ENCODE data around the gene SHCBP1L. TPM values are rescaled to one million over a fixed set of nuclear protein-coding genes. Genes with fewer than 3 reads are reported as not detected.

Gene SHCBP1L
- total RNA-seq, 4 donors from 2014 or later: 0.11 TPM; not detected in 3

GRCh38 chr1:182974506-182975191 is 21.7 kb upstream of the SHCBP1L start:
- no peak overlapping the region for H3K27ac ChIP-seq (replicated peaks in 1 of 4)
- no peak overlapping the region for H3K4me3 ChIP-seq
- no peak for DNase-seq (ENCODE audit: extremely low spot score)
- no peaks in the 10 kb centered on the region for H3K36me3 ChIP-seq
- intact Hi-C loops (cut with DNase I): no loop called here
- H3K4me1 ChIP-seq: no peaks in the 10 kb centered on the region
- no peaks in the 10 kb centered on the region for H3K9me3 ChIP-seq
- WGBS: 84% methylated on average over 2 of the region's 2 CpGs
- no peaks in the 10 kb centered on the region for H3K27me3 ChIP-seq
- TF ChIP-seq POLR2AphosphoS5 (IDR thresholded peaks at IDR 0.05) (no peak), POLR2A (IDR thresholded peaks at IDR 0.05; ENCODE audit: low read depth) (no peak), EP300 (IDR thresholded peaks at IDR 0.05) (no peak), CTCF (IDR thresholded peaks at IDR 0.05) (no peak)

GRCh38 chr1:182972829-182973228 is 19.9 kb upstream of the SHCBP1L start:
- 91% methylated on average over 6 of the region's 6 CpGs for WGBS
- DNase-seq (ENCODE audit: extremely low spot score): no peak
- no peaks in the 10 kb centered on the region for H3K9me3 ChIP-seq
- TF ChIP-seq EP300 (IDR thresholded peaks at IDR 0.05) (no peak), CTCF (IDR thresholded peaks at IDR 0.05) (no peak), POLR2AphosphoS5 (IDR thresholded peaks at IDR 0.05) (no peak), POLR2A (IDR thresholded peaks at IDR 0.05; ENCODE audit: low read depth) (no peak)
- no peaks in the 10 kb centered on the region for H3K27me3 ChIP-seq
- H3K4me3 ChIP-seq: no peak overlapping the region
- H3K36me3 ChIP-seq: no peaks in the 10 kb centered on the region
- no peaks in the 10 kb centered on the region for H3K4me1 ChIP-seq
- H3K27ac ChIP-seq (replicated peaks in 1 of 4): no peak overlapping the region
- intact Hi-C loops (cut with DNase I): no loop called here

DNA sequence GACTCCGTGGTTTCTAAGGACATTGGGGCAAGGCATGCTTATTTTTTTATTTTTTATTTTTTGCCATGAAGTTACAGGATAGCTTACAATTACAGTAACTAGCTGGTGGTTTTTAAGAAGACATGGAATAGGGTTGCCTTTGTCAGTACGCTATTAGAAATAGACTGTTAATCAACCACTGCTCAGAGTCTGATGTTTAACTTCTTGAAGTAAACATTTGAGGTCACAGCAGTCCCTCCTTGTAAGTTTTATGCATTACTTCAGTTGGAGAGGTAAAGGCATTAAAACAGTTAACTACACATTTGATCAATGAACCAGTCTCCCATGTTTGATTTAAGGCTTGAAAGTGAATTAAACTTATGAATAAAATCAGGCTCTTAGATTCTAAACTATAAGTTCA is 19.3 kb upstream of the SHCBP1L start:
- Histone ChIP-seq H3K27me3 (no peaks in the 10 kb centered on the region), H3K27ac (replicated peaks in 1 of 4) (no peak overlapping the region), H3K4me1 (no peaks in the 10 kb centered on the region), H3K9me3 (no peaks in the 10 kb centered on the region), H3K36me3 (no peaks in the 10 kb centered on the region), H3K4me3 (no peak overlapping the region)
- 84% methylated on average over 2 of the region's 2 CpGs for WGBS
- intact Hi-C loops (cut with DNase I): no loop called here
- no peak for TF ChIP-seq POLR2A (IDR thresholded peaks at IDR 0.05; ENCODE audit: low read depth)
- TF ChIP-seq POLR2AphosphoS5 (IDR thresholded peaks at IDR 0.05): no peak
- no peak for TF ChIP-seq EP300 (IDR thresholded peaks at IDR 0.05)
- TF ChIP-seq CTCF (IDR thresholded peaks at IDR 0.05): no peak
- no peak for DNase-seq (ENCODE audit: extremely low spot score)

GRCh38 chr1:182971219-182971618 is 18.3 kb upstream of the SHCBP1L start:
- Histone ChIP-seq H3K4me1 (no peaks in the 10 kb centered on the region), H3K4me3 (no peak overlapping the region), H3K27me3 (no peaks in the 10 kb centered on the region), H3K36me3 (no peaks in the 10 kb centered on the region), H3K27ac (replicated peaks in 1 of 4) (no peak overlapping the region), H3K9me3 (no peaks in the 10 kb centered on the region)
- intact Hi-C loops (cut with DNase I): no loop called here
- WGBS: 92% methylated on average over 1 of the region's 1 CpG
- TF ChIP-seq POLR2A (IDR thresholded peaks at IDR 0.05; ENCODE audit: low read depth): no peak
- no peak for TF ChIP-seq EP300 (IDR thresholded peaks at IDR 0.05)
- TF ChIP-seq CTCF (IDR thresholded peaks at IDR 0.05): no peak
- no peak for TF ChIP-seq POLR2AphosphoS5 (IDR thresholded peaks at IDR 0.05)
- DNase-seq (ENCODE audit: extremely low spot score): no peak
